Parathyroid adenoma (tissue), 2 donors: Measurements from ENCODE around the gene PPP1R9B.

ENCODE experiments used
- H2AFZ ChIP-seq: fragments of 300-600 bp; sonication (generic); one replicate; pipeline ENCODE4 v1.7.0; 2017; ENCODE audit warnings: antibody characterized with exemption, mild to moderate bottlenecking
- H3K27ac ChIP-seq: fragments of 300-600 bp; sonication (generic); one replicate; pipeline ENCODE4 v1.7.0; 2017
- H3K27me3 ChIP-seq: fragments of 300-600 bp; sonication (generic); one replicate; pipeline ENCODE4 v1.7.0; 2017; ENCODE audit warnings: low read length; ENCODE audit not compliant: control insufficient read depth, insufficient read depth
- H3K36me3 ChIP-seq: fragments of 300-600 bp; sonication (generic); one replicate; pipeline ENCODE4 v1.7.0; 2017; ENCODE audit warnings: low read length; ENCODE audit not compliant: control insufficient read depth, insufficient read depth
- H3K4me1 ChIP-seq: fragments of 300-600 bp; sonication (generic); one replicate; pipeline ENCODE4 v1.7.0; 2017; ENCODE audit warnings: control low read depth
- H3K4me2 ChIP-seq: fragments of 300-600 bp; sonication (generic); one replicate; pipeline ENCODE4 v1.7.0; 2017; ENCODE audit warnings: low read length
- H3K4me3 ChIP-seq: fragments of 300-600 bp; sonication (generic); one replicate; pipeline ENCODE4 v1.7.0; 2017; ENCODE audit warnings: low read depth, low read length
- H3K79me2 ChIP-seq: fragments of 300-600 bp; sonication (generic); one replicate; pipeline ENCODE4 v1.7.0; 2017; ENCODE audit warnings: control low read depth
- H3K9ac ChIP-seq: fragments of 300-600 bp; sonication (generic); one replicate; pipeline ENCODE4 v1.7.0; 2017; ENCODE audit warnings: mild to moderate bottlenecking
- H3K9me3 ChIP-seq: fragments of 300-600 bp; sonication (generic); one replicate; pipeline ENCODE4 v1.7.0; 2017; ENCODE audit warnings: low read length; ENCODE audit not compliant: control insufficient read depth
- CTCF ChIP-seq: fragments of 300-600 bp; sonication (generic); IDR thresholded peaks from one replicate; pipeline ENCODE4 v1.7.0; 2017; ENCODE audit warnings: antibody characterized with exemption, mild to moderate bottlenecking
- donor health status: primary hyperparathyroidism.

PPP1R9B gene

GRCh38 chr17:50170662-50171370, 20.3 kb upstream of the PPP1R9B start:
- Histone ChIP-seq H3K4me2 (no peak overlapping the region), H3K79me2 (no peaks in the 10 kb centered on the region), H3K9me3 (no peaks in the 10 kb centered on the region), H3K4me3 (no peak overlapping the region), H3K27ac (no peak overlapping the region), H3K36me3 (no peaks in the 10 kb centered on the region), H3K27me3 (no peaks in the 10 kb centered on the region), H2AFZ (no peak overlapping the region), H3K9ac (no peak overlapping the region), H3K4me1 (no peaks in the 10 kb centered on the region)
- no peak for TF ChIP-seq CTCF

GRCh38 chr17:50169881-50170459, 19.5 kb upstream of the PPP1R9B start:
- H3K4me2 ChIP-seq = no peak overlapping the region
- no peak overlapping the region for H3K9ac ChIP-seq
- no peak overlapping the region for H3K4me3 ChIP-seq
- H2AFZ ChIP-seq = no peak overlapping the region
- no peaks in the 10 kb centered on the region for H3K36me3 ChIP-seq
- H3K9me3 ChIP-seq = no peaks in the 10 kb centered on the region
- H3K79me2 ChIP-seq = no peaks in the 10 kb centered on the region
- TF ChIP-seq CTCF = no peak
- H3K27ac ChIP-seq = no peak overlapping the region
- no peaks in the 10 kb centered on the region for H3K27me3 ChIP-seq
- no peaks in the 10 kb centered on the region for H3K4me1 ChIP-seq

- Histone ChIP-seq H3K79me2 (no peaks in the 10 kb centered on the region), H2AFZ (no peak overlapping the region), H3K4me2 (no peak overlapping the region), H3K4me3 (no peak overlapping the region), H3K36me3 (no peaks in the 10 kb centered on the region), H3K9me3 (no peaks in the 10 kb centered on the region), H3K9ac (no peak overlapping the region), H3K27me3 (no peaks in the 10 kb centered on the region), H3K4me1 (no peaks in the 10 kb centered on the region), H3K27ac (no peak overlapping the region)
- peak; percentile 69 for TF ChIP-seq CTCF
Observed at GRCh38 chr17:50169121-50169764, 18.8 kb upstream of the PPP1R9B start.

GRCh38 chr17:50168319-50168718, 17.8 kb upstream of the PPP1R9B start:
- Histone ChIP-seq H3K27me3 (no peaks in the 10 kb centered on the region), H2AFZ (no peak overlapping the region), H3K9me3 (no peaks in the 10 kb centered on the region), H3K27ac (no peak overlapping the region), H3K9ac (no peak overlapping the region), H3K36me3 (no peaks in the 10 kb centered on the region), H3K4me2 (no peak overlapping the region), H3K4me3 (no peak overlapping the region), H3K79me2 (no peaks in the 10 kb centered on the region), H3K4me1 (no peaks in the 10 kb centered on the region)
- TF ChIP-seq CTCF = no peak
